LNCAP (cell line): ENCODE measurements around the gene LYZL1.

Experiments used
- CTCF ChIP-seq: fragments of 450-650 bp; IDR thresholded peaks from 2 replicates; pipeline ENCODE4 v1.5.1; 2017; ENCODE audit warnings: mild to moderate bottlenecking

LYZL1 gene

GRCh38 chr10:29346296-29347001, 57.6 kb downstream of the LYZL1 start:
- no peak for TF ChIP-seq CTCF

GRCh38 chr10:29348836-29349235, 60.0 kb downstream of the LYZL1 start:
- no peak for TF ChIP-seq CTCF

GRCh38 chr10:29353305-29353704, 64.4 kb downstream of the LYZL1 start:
- TF ChIP-seq CTCF: no peak

- TF ChIP-seq CTCF: no peak
These were observed 65.2 kb downstream of the LYZL1 start for GRCh38 chr10:29353887-29354561.

- no peak for TF ChIP-seq CTCF
These were observed 66.6 kb downstream of the LYZL1 start for GRCh38 chr10:29355411-29355991.

- no peak for TF ChIP-seq CTCF
These were observed 68.1 kb downstream of the LYZL1 start for GRCh38 chr10:29356931-29357330.

- TF ChIP-seq CTCF: no peak
These were observed 69.2 kb downstream of the LYZL1 start for GRCh38 chr10:29358010-29358616.
